GM13977 (cell line): ENCODE results near the gene HCK.
A peak's percentile ranks its signal among the peaks of the same experiment; 100 is the strongest.
"Not testable (repeated sequence)": the region's sequence is repeated elsewhere in the genome, so short reads cannot be mapped to it uniquely, and the experiment has no call there.

Experiments used
- DNase-seq: peaks from one replicate; pipeline ENCODE4 v3.0.0; 2012; ENCODE audit warnings: low spot score
- CTCF ChIP-seq: IDR thresholded peaks from 2 replicates; pipeline ENCODE4 v1.5.1; 2012; ENCODE audit warnings: mild to moderate bottlenecking, control low read depth; ENCODE audit not compliant: insufficient read depth; ENCODE audit errors: extremely low read depth, missing control alignments
- in situ Hi-C: fragments of 300-500 bp; cut with MboI; formaldehyde crosslinking; loops from one replicate; pipeline ENCODE4 v1.12.0; 2022; ENCODE audit warnings: low sequenced_read_pairs, low pct_unique_long_range_greater_than_20kb, mixed read lengths, inconsistent platforms; ENCODE audit not compliant: unreplicated experiment

The HCK gene

GRCh38 chr20:32027643-32028042, 24.4 kb upstream of the HCK start:
- in situ Hi-C loops, result no loop called here
- DNase-seq, result no peak
- no peak for TF ChIP-seq CTCF

- in situ Hi-C loops, result no loop called here
- no peak for DNase-seq
- no peak for TF ChIP-seq CTCF
Measured at GRCh38 chr20:32028647-32029372, 23.2 kb upstream of the HCK start.

- DNase-seq, result no peak
- in situ Hi-C loops, result no loop called here
- no peak for TF ChIP-seq CTCF
Measured at GRCh38 chr20:32029561-32029960, 22.5 kb upstream of the HCK start.

GRCh38 chr20:32031007-32031958, 20.8 kb upstream of the HCK start:
- peak; percentile 64 for DNase-seq
- peak; percentile 75 for TF ChIP-seq CTCF
- in situ Hi-C loops, result no loop called here

- TF ChIP-seq CTCF, result no peak
- DNase-seq, result no peak
- in situ Hi-C loops, result no loop called here
Measured at GRCh38 chr20:32033316-32033715, 18.7 kb upstream of the HCK start.

GRCh38 chr20:32033721-32034120, 18.3 kb upstream of the HCK start:
- in situ Hi-C loops, DNase-seq: not testable (repeated sequence)
